ENCODE measurements around the gene TRPM8.

TRPM8 gene

GRCh38 chr2:233917116-233917515 lies at the start of gene TRPM8:
TSS of gene TRPM8 (plus strand) at chr2:233917373. CDS start at chr2:233926538, 9,165 bp downstream.
- TF ChIP-seq GATA3 (IDR thresholded peaks at IDR 0.05; ENCODE audit: low read depth, low read length) (no peak), GATA2 (IDR thresholded peaks at IDR 0.05; ENCODE audit: low read depth, low read length) (no peak)

DNA sequence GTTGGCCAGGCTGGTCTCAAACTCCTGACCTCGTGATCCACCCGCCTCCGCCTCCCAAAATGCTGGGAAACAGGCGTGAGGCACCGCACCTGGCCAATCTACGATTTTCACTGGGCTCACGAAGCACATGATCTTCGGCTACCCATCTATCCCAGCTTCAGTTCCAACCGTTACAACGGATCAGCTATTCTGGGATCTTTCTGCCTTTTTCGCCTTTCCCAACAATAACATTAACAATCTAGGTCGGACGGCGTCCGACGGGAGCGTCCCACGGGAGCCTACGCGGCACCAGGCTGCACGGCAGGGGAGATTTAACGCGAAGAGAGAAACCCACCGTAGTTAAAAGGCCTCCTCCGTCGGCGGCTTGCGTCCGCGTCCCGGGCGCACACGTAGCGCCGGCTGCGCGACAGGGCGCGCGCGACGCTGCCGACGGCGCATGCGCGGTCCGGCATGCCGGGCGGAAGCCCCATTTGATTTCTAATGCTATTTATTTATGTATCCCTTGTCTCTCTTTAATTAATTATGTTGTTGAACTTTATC lies 49.1 kb upstream of the TRPM8 start, which contains the start of gene MSL3B:
TSS of gene MSL3B (minus strand) at position 394 of the 540 bp plus-strand sequence.
- no peak for TF ChIP-seq GATA3 (IDR thresholded peaks at IDR 0.05; ENCODE audit: low read depth, low read length)
- no peak for TF ChIP-seq GATA2 (IDR thresholded peaks at IDR 0.05; ENCODE audit: low read depth, low read length)

DNA sequence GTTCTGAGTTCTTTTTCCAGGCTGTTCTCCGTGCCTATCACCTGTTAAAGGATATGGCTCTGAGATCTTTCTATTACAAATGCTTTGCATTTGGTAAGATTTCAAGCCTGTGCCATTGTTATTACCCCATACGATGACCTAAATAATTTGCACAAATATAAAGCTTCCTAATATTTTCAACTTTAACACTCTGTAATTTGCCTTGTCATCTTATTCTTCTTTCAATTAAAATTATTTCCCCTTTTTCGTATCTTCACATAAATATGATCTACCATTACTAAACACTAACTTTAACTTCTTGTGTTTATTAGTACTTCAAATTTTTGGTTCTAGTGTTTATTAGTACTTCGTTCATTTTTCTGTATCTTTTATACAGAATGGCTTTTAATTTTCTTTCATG lies 45.7 kb upstream of the TRPM8 start:
- TF ChIP-seq GATA3 (IDR thresholded peaks at IDR 0.05; ENCODE audit: low read depth, low read length) (no peak), GATA2 (IDR thresholded peaks at IDR 0.05; ENCODE audit: low read depth, low read length) (no peak)

- no peak for TF ChIP-seq GATA3 (IDR thresholded peaks at IDR 0.05; ENCODE audit: low read depth, low read length)
These were observed 34.8 kb upstream of the TRPM8 start for GRCh38 chr2:233882353-233882752.

DNA sequence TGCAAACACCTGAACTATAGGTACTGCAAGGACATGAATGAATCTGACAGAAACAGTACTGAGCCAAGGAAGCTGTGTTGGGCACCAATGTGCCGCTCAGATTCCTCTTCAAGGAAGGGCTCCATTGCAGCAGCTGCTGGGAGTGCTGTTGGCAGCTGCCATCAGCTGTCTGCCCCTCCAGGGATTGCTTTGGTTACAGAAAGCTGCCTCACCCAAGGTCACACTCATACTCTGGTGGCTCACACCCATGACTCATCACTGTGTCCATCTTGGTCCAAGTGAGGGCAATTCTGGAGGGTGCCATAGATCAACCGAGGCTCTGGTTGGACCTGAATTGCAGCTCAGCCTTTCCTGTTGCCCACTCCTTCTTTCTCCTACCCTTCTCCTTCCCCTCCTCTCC lies 24.4 kb upstream of the TRPM8 start:
- no peak for TF ChIP-seq GATA3 (IDR thresholded peaks at IDR 0.05; ENCODE audit: low read depth, low read length)
- TF ChIP-seq GATA2 (IDR thresholded peaks at IDR 0.05; ENCODE audit: low read depth, low read length), result no peak

- TF ChIP-seq GATA3 (IDR thresholded peaks at IDR 0.05; ENCODE audit: low read depth, low read length) (no peak), GATA2 (IDR thresholded peaks at IDR 0.05; ENCODE audit: low read depth, low read length) (no peak)
These were observed 15.8 kb upstream of the TRPM8 start for GRCh38 chr2:233901367-233901766.

DNA sequence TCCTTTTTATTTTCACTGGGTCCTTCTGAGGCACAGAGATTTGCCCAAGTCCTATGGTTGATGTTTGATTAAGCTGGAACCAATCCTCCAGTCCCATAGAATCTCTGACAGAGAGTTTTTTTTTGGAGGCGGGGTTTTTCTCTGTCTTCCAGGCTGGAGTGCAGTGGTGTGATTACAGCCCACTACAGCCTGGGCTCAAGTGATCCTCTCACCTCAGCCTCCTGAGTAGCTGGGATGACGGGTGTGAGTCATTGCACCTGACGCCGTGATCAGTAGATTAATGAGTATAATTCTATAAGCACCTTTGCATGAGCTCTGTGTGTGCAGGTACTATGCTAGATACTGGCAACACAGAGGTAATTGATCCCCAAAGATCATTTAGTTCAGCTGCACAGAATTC lies 15.3 kb upstream of the TRPM8 start:
- TF ChIP-seq GATA2 (IDR thresholded peaks at IDR 0.05; ENCODE audit: low read depth, low read length), result no peak

GRCh38 chr2:233905945-233906344 lies 11.2 kb upstream of the TRPM8 start:
- no peak for TF ChIP-seq GATA3 (IDR thresholded peaks at IDR 0.05; ENCODE audit: low read depth, low read length)
- TF ChIP-seq GATA2 (IDR thresholded peaks at IDR 0.05; ENCODE audit: low read depth, low read length), result no peak

- TF ChIP-seq GATA3 (IDR thresholded peaks at IDR 0.05; ENCODE audit: low read depth, low read length), result no peak
- no peak for TF ChIP-seq GATA2 (IDR thresholded peaks at IDR 0.05; ENCODE audit: low read depth, low read length)
These were observed 9.5 kb upstream of the TRPM8 start for GRCh38 chr2:233907627-233908026.

DNA sequence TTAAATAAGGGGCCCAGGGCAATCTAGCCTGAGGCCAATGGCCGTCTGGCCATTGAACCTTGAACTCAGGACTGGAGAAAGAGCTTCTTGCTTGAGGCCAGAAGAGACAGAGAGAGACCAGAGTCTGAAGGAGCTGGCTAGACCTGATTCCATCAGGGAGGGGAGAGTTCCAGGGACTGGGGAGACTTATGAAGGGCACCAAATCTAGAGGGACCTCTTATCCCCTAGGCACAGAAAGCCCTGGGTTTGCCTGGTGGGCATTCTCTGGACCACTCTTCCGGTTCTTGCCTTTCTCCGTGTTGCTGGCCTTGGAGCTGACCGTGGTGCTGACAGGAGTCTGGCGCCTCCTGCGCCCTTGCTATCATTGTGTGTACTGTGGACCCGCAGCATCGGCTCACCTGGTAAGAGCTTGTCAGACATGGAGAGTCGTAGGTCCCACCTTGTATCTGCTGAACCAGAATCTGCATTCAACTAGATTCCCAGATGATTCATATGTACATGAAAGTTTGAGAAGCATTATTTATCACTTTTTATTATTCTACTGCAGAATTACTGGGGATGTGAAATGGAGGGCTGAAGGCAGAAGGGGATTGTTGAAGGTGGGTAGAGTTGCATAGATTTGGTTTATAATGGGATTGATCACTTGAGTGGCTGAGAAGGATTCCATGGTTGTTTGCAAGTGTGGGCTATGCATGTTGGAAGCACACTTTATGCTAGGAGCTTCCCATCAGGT lies 4.3 kb upstream of the TRPM8 start:
- TF ChIP-seq GATA3 (IDR thresholded peaks at IDR 0.05; ENCODE audit: low read depth, low read length) (no peak), GATA2 (IDR thresholded peaks at IDR 0.05; ENCODE audit: low read depth, low read length) (no peak)

- TF ChIP-seq GATA3 (IDR thresholded peaks at IDR 0.05; ENCODE audit: low read depth, low read length), result no peak
- no peak for TF ChIP-seq GATA2 (IDR thresholded peaks at IDR 0.05; ENCODE audit: low read depth, low read length)
These were observed 2.0 kb upstream of the TRPM8 start for GRCh38 chr2:233915128-233915527.

- TF ChIP-seq GATA3 (IDR thresholded peaks at IDR 0.05; ENCODE audit: low read depth, low read length), result no peak
- no peak for TF ChIP-seq GATA2 (IDR thresholded peaks at IDR 0.05; ENCODE audit: low read depth, low read length)
These were observed 2.1 kb downstream of the TRPM8 start for GRCh38 chr2:233919319-233919718.

DNA sequence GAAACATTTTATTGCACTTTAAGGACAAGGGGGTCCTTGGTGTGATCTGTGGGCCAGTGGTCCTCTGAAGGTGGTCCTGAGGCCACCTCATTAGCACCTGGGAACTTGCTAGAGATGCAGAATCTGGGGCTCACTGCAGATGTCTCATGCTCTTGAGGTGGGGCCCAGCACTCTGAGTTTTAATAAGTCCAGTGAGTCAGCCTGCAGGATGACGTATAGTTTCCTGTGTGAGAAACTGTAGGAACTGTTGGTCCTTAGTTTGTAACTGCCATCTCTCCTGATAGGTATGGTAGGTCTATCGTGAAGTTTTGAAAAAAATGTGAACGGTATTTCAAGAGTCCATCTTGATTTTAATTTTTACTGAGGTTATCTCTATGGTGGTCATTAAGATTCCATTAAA lies 2.8 kb downstream of the TRPM8 start:
- TF ChIP-seq GATA2 (IDR thresholded peaks at IDR 0.05; ENCODE audit: low read depth, low read length) (no peak), GATA3 (IDR thresholded peaks at IDR 0.05; ENCODE audit: low read depth, low read length) (no peak)

DNA sequence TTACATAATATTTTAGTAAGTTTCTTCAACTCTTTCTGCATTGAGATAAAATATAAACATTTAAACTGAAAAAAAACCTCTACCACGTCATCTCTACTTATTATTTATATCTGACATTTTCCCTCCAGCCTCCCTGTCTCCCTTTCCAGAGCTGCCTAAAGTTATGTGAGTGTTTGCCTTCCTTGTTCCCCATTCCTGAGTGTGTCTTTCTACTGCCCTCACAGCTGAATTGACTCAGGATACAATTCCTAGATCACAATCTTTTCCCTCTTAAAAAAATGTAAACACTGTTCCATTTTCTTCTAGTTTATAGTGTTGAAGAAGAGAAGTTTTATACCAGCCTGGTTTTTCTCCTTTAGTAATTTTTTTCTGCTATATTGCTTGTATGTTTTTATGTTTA lies 5.3 kb downstream of the TRPM8 start:
- TF ChIP-seq GATA2 (IDR thresholded peaks at IDR 0.05; ENCODE audit: low read depth, low read length) (no peak), GATA3 (IDR thresholded peaks at IDR 0.05; ENCODE audit: low read depth, low read length) (no peak)

DNA sequence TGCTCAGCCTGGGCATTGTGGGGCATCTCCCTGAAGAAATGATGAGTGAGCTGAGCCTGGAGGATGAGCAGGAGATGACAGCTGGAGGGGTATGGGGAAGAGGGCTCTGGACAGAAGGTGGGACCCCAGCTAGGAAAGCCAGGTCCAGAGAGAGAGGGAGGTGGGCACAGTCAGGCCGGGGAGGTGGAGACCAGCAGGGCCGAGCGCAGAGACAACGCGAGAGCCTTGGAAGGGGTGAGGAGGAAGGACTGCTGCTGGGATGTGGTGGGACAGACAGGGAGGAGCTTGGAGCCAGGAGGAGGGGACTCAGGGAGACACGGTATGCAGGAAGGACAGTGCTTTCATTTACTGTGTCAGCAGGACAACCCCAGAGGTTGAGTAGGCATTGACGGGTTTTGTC lies 8.2 kb downstream of the TRPM8 start:
- TF ChIP-seq GATA2 (IDR thresholded peaks at IDR 0.05; ENCODE audit: low read depth, low read length) (no peak), GATA3 (IDR thresholded peaks at IDR 0.05; ENCODE audit: low read depth, low read length) (no peak)
